GM06990 (cell line): ENCODE results near the gene FHAD1.
A peak's percentile ranks its signal among the peaks of the same experiment; 100 is the strongest.

ENCODE experiments used
- DNase-seq: peaks from one replicate; pipeline ENCODE4 v3.0.0-alpha.2; 2011; ENCODE audit not compliant: insufficient read length; ENCODE audit errors: extremely low read depth
- H3K27me3 ChIP-seq: replicated peaks from 2 replicates; pipeline ENCODE4 v1.6.0; 2011; ENCODE audit warnings: low read length; ENCODE audit not compliant: control insufficient read depth, insufficient read depth
- H3K36me3 ChIP-seq: 2 replicates; pipeline ENCODE4 v1.5.1; 2011; ENCODE audit warnings: low read length; ENCODE audit not compliant: control insufficient read depth, insufficient read depth
- H3K4me3 ChIP-seq: replicated peaks from 2 replicates; pipeline ENCODE4 v1.5.1; 2011; ENCODE audit warnings: low read depth, mild to moderate bottlenecking, control low read depth, low read length
- TF ChIP-seq, protein P1 (sequence below): IDR thresholded peaks from 2 replicates; pipeline ENCODE4 v1.5.1; 2011; ENCODE audit warnings: low read length, control low read depth, mild to moderate bottlenecking, inconsistent platforms; ENCODE audit not compliant: insufficient read depth, poor library complexity, severe bottlenecking

Gene FHAD1

DNA sequence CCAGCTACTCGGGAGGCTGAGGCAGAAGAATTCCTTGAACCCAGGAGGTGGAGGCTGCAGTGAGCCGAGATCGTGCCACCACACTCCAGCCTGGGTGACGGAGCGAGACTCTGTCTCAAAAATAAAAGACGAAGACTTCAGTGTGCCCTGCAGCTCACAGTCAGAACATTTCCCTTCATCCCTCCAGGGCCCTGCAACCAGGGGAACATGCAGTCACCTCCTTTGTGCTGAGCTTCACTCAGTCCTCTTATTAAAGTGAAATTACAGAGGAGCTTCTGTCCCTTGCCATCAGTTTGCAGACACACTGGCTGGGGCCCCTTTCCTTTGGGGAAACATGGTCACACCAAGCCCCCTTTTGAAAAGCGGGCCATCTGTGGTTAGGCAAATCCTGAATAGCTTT lies 24.2 kb downstream of the FHAD1 start:
- H3K36me3 ChIP-seq: no peaks in the 10 kb centered on the region
- no peak overlapping the region for H3K4me3 ChIP-seq
- DNase-seq: no peak
- no peaks in the 10 kb centered on the region; the same call in 1 of the 2 replicates for H3K27me3 ChIP-seq
- TF ChIP-seq, protein P1, sequence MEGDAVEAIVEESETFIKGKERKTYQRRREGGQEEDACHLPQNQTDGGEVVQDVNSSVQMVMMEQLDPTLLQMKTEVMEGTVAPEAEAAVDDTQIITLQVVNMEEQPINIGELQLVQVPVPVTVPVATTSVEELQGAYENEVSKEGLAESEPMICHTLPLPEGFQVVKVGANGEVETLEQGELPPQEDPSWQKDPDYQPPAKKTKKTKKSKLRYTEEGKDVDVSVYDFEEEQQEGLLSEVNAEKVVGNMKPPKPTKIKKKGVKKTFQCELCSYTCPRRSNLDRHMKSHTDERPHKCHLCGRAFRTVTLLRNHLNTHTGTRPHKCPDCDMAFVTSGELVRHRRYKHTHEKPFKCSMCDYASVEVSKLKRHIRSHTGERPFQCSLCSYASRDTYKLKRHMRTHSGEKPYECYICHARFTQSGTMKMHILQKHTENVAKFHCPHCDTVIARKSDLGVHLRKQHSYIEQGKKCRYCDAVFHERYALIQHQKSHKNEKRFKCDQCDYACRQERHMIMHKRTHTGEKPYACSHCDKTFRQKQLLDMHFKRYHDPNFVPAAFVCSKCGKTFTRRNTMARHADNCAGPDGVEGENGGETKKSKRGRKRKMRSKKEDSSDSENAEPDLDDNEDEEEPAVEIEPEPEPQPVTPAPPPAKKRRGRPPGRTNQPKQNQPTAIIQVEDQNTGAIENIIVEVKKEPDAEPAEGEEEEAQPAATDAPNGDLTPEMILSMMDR: no peak

DNA sequence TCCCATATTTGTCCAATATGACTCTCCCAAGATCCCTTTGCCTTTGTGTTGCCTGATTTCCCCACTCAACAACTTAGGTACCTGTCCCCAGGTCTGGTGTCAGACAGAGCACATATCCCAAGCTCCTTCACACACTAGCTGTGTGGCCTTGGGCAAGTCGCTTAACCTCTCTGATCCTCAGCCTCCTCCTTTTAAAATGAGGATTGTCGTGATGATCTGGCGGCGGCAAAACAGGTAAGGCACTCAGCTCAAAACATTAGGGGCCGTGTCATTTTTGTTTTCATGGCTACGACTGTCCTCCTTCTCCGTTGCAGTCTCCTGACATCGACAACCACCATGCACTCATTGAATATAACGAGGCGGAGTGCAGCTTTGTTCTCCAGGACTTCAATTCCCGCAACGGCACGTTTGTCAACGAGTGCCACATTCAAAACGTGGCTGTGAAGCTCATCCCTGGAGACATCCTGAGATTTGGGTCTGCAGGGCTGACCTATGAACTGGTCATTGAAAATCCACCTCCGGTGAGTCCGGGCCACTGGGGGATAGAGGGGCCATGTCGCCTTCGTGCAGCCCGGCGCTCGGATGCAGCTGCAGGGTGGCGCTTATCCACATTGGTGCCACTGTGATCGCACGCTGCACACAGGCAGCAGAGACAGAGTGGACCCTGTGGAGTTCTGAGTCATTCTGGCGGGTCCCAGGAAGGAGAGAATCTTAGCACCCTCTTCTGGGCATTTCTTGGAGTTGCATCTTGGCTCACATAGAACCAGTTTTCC lies 25.2 kb downstream of the FHAD1 start:
- no peak for DNase-seq
- TF ChIP-seq, protein P1: peak; percentile 69
- no peaks in the 10 kb centered on the region; the same call in 1 of the 2 replicates for H3K27me3 ChIP-seq
- H3K36me3 ChIP-seq: no peaks in the 10 kb centered on the region
- H3K4me3 ChIP-seq: no peak overlapping the region

DNA sequence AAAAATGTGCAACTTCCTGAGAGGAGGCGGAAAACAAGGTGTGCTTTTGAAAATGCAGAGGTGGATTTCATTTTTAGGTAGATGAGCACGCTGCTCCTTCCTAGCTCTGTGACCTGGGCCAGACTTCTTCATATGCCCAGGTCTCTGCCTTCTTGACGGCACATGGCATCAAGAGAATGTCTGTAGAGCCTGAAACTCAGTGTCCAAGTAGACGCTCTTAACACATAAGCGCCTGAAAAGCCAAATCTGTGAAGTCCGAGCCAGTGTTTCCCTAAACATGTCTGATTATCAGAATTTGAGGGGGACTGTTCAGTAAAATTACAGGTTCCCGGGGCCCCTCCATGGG lies 25.7 kb downstream of the FHAD1 start:
- Histone ChIP-seq H3K27me3 (no peaks in the 10 kb centered on the region; the same call in 1 of the 2 replicates), H3K4me3 (no peak overlapping the region), H3K36me3 (no peaks in the 10 kb centered on the region)
- TF ChIP-seq, protein P1: no peak
- no peak for DNase-seq

DNA sequence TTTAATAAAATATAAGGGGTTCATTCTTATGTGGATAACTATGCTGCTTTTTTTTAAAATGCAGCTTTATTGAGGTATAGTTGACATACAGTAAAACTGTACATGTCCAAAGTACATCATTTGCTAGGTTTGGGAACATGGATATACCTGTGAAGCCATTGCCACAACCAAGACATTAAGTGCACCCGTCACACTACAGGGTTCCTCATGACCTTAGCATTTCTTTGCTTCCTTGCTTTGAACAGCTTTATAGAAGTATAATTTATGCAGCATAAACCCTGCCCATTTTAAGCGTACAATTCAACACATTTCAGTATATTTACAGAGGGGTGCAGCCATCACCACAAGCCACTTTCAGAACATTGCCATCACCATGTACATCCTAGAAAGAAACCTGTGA lies 26.3 kb downstream of the FHAD1 start:
- TF ChIP-seq, protein P1: no peak
- no peaks in the 10 kb centered on the region; the same call in 1 of the 2 replicates for H3K27me3 ChIP-seq
- H3K4me3 ChIP-seq: no peak overlapping the region
- no peaks in the 10 kb centered on the region for H3K36me3 ChIP-seq
- no peak for DNase-seq

DNA sequence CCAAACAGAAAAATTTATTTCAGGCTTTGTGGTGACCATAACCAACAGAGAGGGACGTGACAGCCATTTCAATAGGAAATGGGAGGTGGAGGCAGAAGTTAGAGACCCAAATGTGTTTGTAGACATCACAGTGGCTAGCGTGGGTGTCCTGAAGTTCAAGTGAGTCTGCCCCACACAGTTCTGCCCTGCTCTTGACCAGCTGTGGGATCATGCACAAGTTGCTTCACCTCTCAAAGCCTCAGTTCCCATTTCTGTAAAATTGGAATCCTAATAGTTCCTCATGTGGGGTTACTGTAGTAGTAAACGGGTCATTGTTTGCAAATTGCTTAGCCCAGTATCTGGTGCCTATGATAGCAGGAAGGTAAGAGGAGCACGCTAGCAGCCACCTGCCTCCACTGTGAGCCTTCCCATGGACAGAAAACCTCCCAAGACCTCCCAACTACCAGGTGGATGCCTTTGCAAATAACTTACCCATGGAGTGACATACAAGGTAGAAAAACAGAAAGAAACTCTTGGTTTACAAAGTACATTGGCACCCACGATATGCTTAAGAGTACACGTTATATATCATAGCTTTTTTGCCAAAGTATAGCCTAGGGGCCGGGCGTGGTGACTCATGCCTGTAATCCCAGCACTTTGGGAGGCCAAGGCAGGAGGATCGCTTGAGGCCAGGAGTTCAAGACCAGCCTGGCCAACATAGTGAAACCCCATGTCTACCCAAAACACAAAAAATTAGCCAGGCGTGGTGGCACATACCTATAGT lies 29.1 kb downstream of the FHAD1 start:
- Histone ChIP-seq H3K27me3 (no peaks in the 10 kb centered on the region; the same call in 1 of the 2 replicates), H3K4me3 (no peak overlapping the region), H3K36me3 (no peaks in the 10 kb centered on the region)
- no peak for DNase-seq
- TF ChIP-seq, protein P1: no peak
